MM.1S (cell line): ENCODE results near the gene KIAA1755.
A peak's percentile ranks its signal among the peaks of the same experiment; 100 is the strongest.

Experiments
- CTCF ChIP-seq: fragments of 300-600 bp; sonication (generic); IDR thresholded peaks from 2 replicates; pipeline ENCODE4 v1.5.1; 2016; ENCODE audit warnings: antibody characterized with exemption, low read length, mixed read lengths
- EZH2 ChIP-seq: fragments of 300-600 bp; sonication (generic); optimal IDR thresholded peaks from 2 replicates; pipeline ENCODE3; 2017; ENCODE audit warnings: low read depth, mild to moderate bottlenecking, antibody characterized with exemption, low read length, mixed read lengths

- TF ChIP-seq EZH2 (no peak), CTCF (peak; percentile 82)
Measured at GRCh38 chr20:38165089-38165965, 95.2 kb downstream of the KIAA1755 start, which contains the start of gene TGM2.
